Psoas muscle (tissue), 8 donors: ENCODE data around the gene GRIN2D. TPM values are rescaled to one million over a fixed set of nuclear protein-coding genes. Genes with fewer than 3 reads are reported as not detected.

ENCODE experiments used
- ATAC-seq, 4 donors: fragments of 200-7000 bp; cut with Tn5 transposase; one replicate each; pipeline ENCODE4 v1.9.1; 2020; ENCODE audit warnings: moderate library complexity in 3 of 4, mild to moderate bottlenecking in 2 of 4
- DNase-seq, 2 donors: peaks; one replicate each; pipeline ENCODE4 v3.0.0-alpha.2; 2020
- H3K27ac ChIP-seq: fragments of 200-600 bp; one replicate; pipeline ENCODE4 v1.8.0; 2022
- H3K27me3 ChIP-seq, 3 donors: fragments of 200-600 bp in 1 of 3; one replicate each; pipeline versions ENCODE4 v1.6.1 to v1.8.0; 2013 to 2022; ENCODE audit warnings: low read length in 2 of 3, mild to moderate bottlenecking in 2 of 3, moderate library complexity in 1 of 3; ENCODE audit not compliant: insufficient read depth in 3 of 3
- H3K36me3 ChIP-seq, 2 donors: fragments of 200-600 bp in 1 of 2; one replicate each; pipeline versions ENCODE4 v1.6.1 to v1.8.0; 2013 to 2022; ENCODE audit warnings: low read depth in 1 of 2, mild to moderate bottlenecking in 1 of 2, moderate library complexity in 1 of 2; ENCODE audit not compliant: insufficient read depth in 1 of 2
- H3K4me1 ChIP-seq: fragments of 200-600 bp; one replicate; pipeline ENCODE4 v1.8.0; 2022
- H3K4me3 ChIP-seq: fragments of 200-600 bp; one replicate; pipeline ENCODE4 v1.8.0; 2022; ENCODE audit warnings: mild to moderate bottlenecking
- H3K9me3 ChIP-seq: fragments of 200-600 bp; one replicate; pipeline ENCODE4 v1.8.0; 2022
- CTCF ChIP-seq: fragments of 200-600 bp; IDR thresholded peaks from one replicate; pipeline ENCODE4 v1.8.0; 2022; ENCODE audit warnings: antibody characterized with exemption
- WGBS, 3 donors: extraction: QIAGEN DNeasy Blood & Tissue Kit; methylation state at CpG; one replicate each; pipeline versions ENCODE4 v1.1.6 to v1.1.7; 2013; 5-methylcytosine and 5-hydroxymethylcytosine counted together
- intact Hi-C, 2 donors: fragments of 100-400 bp; cut with DNase I; formaldehyde crosslinking; loops; one replicate each; pipeline versions ENCODE4 v1.11.0 to v1.14.2; 2022
- polyA plus RNA-seq, 3 donors: library from polyadenylated mRNA; stranded (reverse); fragments of 200-250 nt; gene quantifications; one replicate each; pipeline ENCODE4 v1.2.3, GENCODE V29; 2013
- total RNA-seq, 4 donors: library from RNA; stranded (reverse); fragmentation: NEBNext Ultra II Directional in 2 of 4; extraction: Animal tissue kit (Norgen Biotek cat#: 25700) in 2 of 4; gene quantifications; one replicate each; pipeline versions ENCODE4 v1.2.1 to v1.2.4, GENCODE V29; 2021 to 2023
- donor health status: healthy with polysubstance abuse.
- donor health status: DM: no; HTN: no; CAD: no; lungs with moderate emphysema.
- donor health status: Bipolar disorder and iron deficiency.
- donor health status: healthy.
- donor health status: DM: yes; HTN: yes; CAD: no.
- donor health status: DM: no; HTN: no; CAD: no.
- donor health status: DM: no; HTN: no; CAD: no.
- donor health status: DM: yes; HTN: yes; CAD: no.

Gene GRIN2D
- total and polyA plus RNA-seq, 7 donors, result 0.03 to 0.21 (median 0.04) TPM

DNA sequence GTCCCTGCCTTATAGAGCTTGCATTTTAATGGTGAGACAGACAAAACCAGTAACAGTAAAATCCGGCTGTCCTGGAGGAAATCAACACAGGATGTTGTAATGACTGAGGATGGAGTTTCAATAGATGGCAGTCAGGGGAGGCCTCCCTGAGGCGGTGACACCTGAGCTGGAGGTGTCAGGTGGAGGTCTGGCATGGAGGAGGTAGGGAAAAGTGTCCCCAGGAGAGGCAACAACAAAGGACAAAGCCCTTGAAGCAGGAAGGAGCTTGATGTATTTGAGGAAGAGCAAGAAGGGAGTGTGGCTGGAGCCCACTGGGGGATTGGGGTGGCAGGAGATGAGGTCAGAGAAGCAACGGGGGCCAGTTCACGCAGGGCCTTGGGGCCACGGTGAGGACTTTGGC, 7.8 kb downstream of the GRIN2D start:
- TF ChIP-seq CTCF, result no peak
- no peaks in the 10 kb centered on the region for H3K36me3 ChIP-seq
- intact Hi-C loops, result no loop called here
- H3K4me1 ChIP-seq, result no peaks in the 10 kb centered on the region
- H3K27ac ChIP-seq, result no peak overlapping the region
- DNase-seq, result no peak
- peaks cover 0 to 27% (median 17%) of the 10 kb centered on the region in 3 donors for H3K27me3 ChIP-seq
- ATAC-seq, result no peak
- H3K4me3 ChIP-seq, result no peak overlapping the region
- no peaks in the 10 kb centered on the region for H3K9me3 ChIP-seq
- 59 to 64% (median 64%) methylated on average over 5 of the region's 5 CpGs for WGBS, 3 donors

DNA sequence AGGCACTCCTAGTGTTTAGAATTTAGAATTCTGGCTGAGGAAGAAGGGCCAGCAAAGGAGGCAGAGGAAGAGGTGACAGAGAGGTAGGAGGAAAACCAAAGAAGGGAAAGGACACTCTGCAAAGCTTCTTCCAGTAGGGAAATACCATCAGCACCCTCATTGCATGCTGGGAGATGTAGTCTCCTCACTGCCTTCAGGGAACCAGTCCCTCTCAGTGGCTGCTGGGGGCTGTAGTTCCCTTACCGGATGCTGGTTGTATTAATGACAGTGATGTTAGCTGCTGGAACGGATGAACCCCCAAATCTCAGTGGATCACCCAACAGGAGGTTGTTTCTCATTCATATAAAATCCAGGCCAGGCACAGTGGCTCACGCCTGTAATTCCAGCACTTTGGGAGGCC, 10.1 kb downstream of the GRIN2D start:
- H3K9me3 ChIP-seq, result no peaks in the 10 kb centered on the region
- DNase-seq (no peak), ATAC-seq (peak; percentile 52 to 71 (median 60))
- no peak for TF ChIP-seq CTCF
- H3K4me3 ChIP-seq, result no peak overlapping the region
- H3K4me1 ChIP-seq, result no peaks in the 10 kb centered on the region
- H3K27me3 ChIP-seq, result peaks cover 0 to 22% (median 5%) of the 10 kb centered on the region in 3 donors
- H3K27ac ChIP-seq, result no peak overlapping the region
- no peaks in the 10 kb centered on the region for H3K36me3 ChIP-seq
- 34 to 35% (median 35%) methylated on average over 3 of the region's 3 CpGs for WGBS, 3 donors
- intact Hi-C loops, result no loop called here

GRCh38 chr19:48405010-48405659, 11.7 kb downstream of the GRIN2D start:
- intact Hi-C loops, result no loop called here
- Histone ChIP-seq H3K4me1 (no peaks in the 10 kb centered on the region), H3K9me3 (no peaks in the 10 kb centered on the region), H3K27ac (no peak overlapping the region), H3K36me3 (no peaks in the 10 kb centered on the region), H3K4me3 (no peak overlapping the region), H3K27me3 (peaks cover 0 to 22% (median 4%) of the 10 kb centered on the region in 3 donors)
- ATAC-seq (no peak), DNase-seq (no peak)
- TF ChIP-seq CTCF, result no peak
- 89 to 91% (median 91%) methylated on average over 18 to 27 of the region's 27 CpGs for WGBS, 3 donors

GRCh38 chr19:48405850-48406249, 12.4 kb downstream of the GRIN2D start:
- peaks cover 0 to 24% (median 4%) of the 10 kb centered on the region in 3 donors for H3K27me3 ChIP-seq
- ATAC-seq (no peak), DNase-seq (no peak)
- H3K36me3 ChIP-seq, result no peaks in the 10 kb centered on the region
- intact Hi-C loops, result no loop called here
- TF ChIP-seq CTCF, result no peak
- H3K9me3 ChIP-seq, result no peaks in the 10 kb centered on the region
- no peak overlapping the region for H3K27ac ChIP-seq
- H3K4me1 ChIP-seq, result no peaks in the 10 kb centered on the region
- WGBS, 3 donors, result 74 to 83% (median 76%) methylated on average over 13 of the region's 13 CpGs
- no peak overlapping the region for H3K4me3 ChIP-seq
